ENCODE measurements around the gene FAM241A.
"Not testable (repeated sequence)": the region's sequence is repeated elsewhere in the genome, so short reads cannot be mapped to it uniquely, and the experiment has no call there.

DNA sequence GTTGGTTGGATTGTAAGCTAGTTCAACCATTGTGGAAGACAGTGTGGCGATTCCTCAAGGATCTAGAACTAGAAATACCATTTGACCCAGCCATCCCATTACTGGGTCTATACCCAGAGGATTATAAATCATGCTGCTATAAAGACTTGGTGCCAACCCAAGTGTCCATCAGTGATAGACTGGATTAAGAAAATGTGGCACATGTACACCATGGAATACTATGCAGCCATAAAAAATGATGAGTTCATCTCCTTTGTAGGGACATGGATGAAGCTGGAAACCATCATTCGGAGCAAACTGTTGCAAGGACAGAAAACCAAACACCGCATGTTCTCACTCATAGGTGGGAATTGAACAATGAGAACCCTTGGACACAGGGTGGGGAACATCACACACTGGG is 18.5 kb downstream of the FAM241A start:
- TF ChIP-seq POLR2A, CTCF (IDR thresholded peaks at IDR 0.05): not testable (repeated sequence)

Data from body of pancreas (tissue), 4 donors.